Parathyroid adenoma (tissue), 2 donors: ENCODE data around the gene HSD17B11.
"Not testable (repeated sequence)": the region's sequence is repeated elsewhere in the genome, so short reads cannot be mapped to it uniquely, and the experiment has no call there.

Source experiments
- H2AFZ ChIP-seq: fragments of 300-600 bp; sonication (generic); one replicate; pipeline ENCODE4 v1.7.0; 2017; ENCODE audit warnings: antibody characterized with exemption, mild to moderate bottlenecking
- H3K27ac ChIP-seq: fragments of 300-600 bp; sonication (generic); one replicate; pipeline ENCODE4 v1.7.0; 2017
- H3K27me3 ChIP-seq: fragments of 300-600 bp; sonication (generic); one replicate; pipeline ENCODE4 v1.7.0; 2017; ENCODE audit warnings: low read length; ENCODE audit not compliant: control insufficient read depth, insufficient read depth
- H3K36me3 ChIP-seq: fragments of 300-600 bp; sonication (generic); one replicate; pipeline ENCODE4 v1.7.0; 2017; ENCODE audit warnings: low read length; ENCODE audit not compliant: control insufficient read depth, insufficient read depth
- H3K4me1 ChIP-seq: fragments of 300-600 bp; sonication (generic); one replicate; pipeline ENCODE4 v1.7.0; 2017; ENCODE audit warnings: control low read depth
- H3K4me2 ChIP-seq: fragments of 300-600 bp; sonication (generic); one replicate; pipeline ENCODE4 v1.7.0; 2017; ENCODE audit warnings: low read length
- H3K4me3 ChIP-seq: fragments of 300-600 bp; sonication (generic); one replicate; pipeline ENCODE4 v1.7.0; 2017; ENCODE audit warnings: low read depth, low read length
- H3K79me2 ChIP-seq: fragments of 300-600 bp; sonication (generic); one replicate; pipeline ENCODE4 v1.7.0; 2017; ENCODE audit warnings: control low read depth
- H3K9ac ChIP-seq: fragments of 300-600 bp; sonication (generic); one replicate; pipeline ENCODE4 v1.7.0; 2017; ENCODE audit warnings: mild to moderate bottlenecking
- H3K9me3 ChIP-seq: fragments of 300-600 bp; sonication (generic); one replicate; pipeline ENCODE4 v1.7.0; 2017; ENCODE audit warnings: low read length; ENCODE audit not compliant: control insufficient read depth
- CTCF ChIP-seq: fragments of 300-600 bp; sonication (generic); IDR thresholded peaks from one replicate; pipeline ENCODE4 v1.7.0; 2017; ENCODE audit warnings: antibody characterized with exemption, mild to moderate bottlenecking
- donor health status: primary hyperparathyroidism.

HSD17B11 gene

GRCh38 chr4:87422104-87423052 lies 31.4 kb upstream of the HSD17B11 start, which contains the start of gene NUDT9:
NUDT9 (plus strand) TSS chr4:87422573; CDS start chr4:87422906, 333 bp downstream.
- Histone ChIP-seq H3K36me3 (no peaks in the 10 kb centered on the region), H3K9ac (peak within 1 kb of the TSS; percentile 72), H3K79me2 (peaks cover 12% of the 10 kb centered on the region), H3K4me3 (peak within 1 kb of the TSS; percentile 94), H3K9me3 (no peaks in the 10 kb centered on the region), H3K4me2 (peak within 1 kb of the TSS; percentile 89), H3K27ac (peak within 1 kb of the TSS; percentile 91), H3K4me1 (peaks cover 2% of the 10 kb centered on the region), H3K27me3 (no peaks in the 10 kb centered on the region), H2AFZ (peak within 1 kb of the TSS; percentile 91)
- no peak for TF ChIP-seq CTCF

- peaks cover 2% of the 10 kb centered on the region for H3K4me1 ChIP-seq
- H3K79me2 ChIP-seq, result peaks cover 12% of the 10 kb centered on the region
- no peaks in the 10 kb centered on the region for H3K9me3 ChIP-seq
- H3K4me2 ChIP-seq, result no peak overlapping the region
- TF ChIP-seq CTCF, result no peak
- H3K27me3 ChIP-seq, result no peaks in the 10 kb centered on the region
- H3K9ac ChIP-seq, result no peak overlapping the region
- H2AFZ ChIP-seq, result no peak overlapping the region
- no peaks in the 10 kb centered on the region for H3K36me3 ChIP-seq
- no peak overlapping the region for H3K27ac ChIP-seq
- H3K4me3 ChIP-seq, result no peak overlapping the region
Measured at GRCh38 chr4:87420276-87420830, 29.4 kb upstream of the HSD17B11 start.

- Histone ChIP-seq H3K4me2 (no peak overlapping the region), H3K36me3 (no peaks in the 10 kb centered on the region), H3K27me3 (no peaks in the 10 kb centered on the region), H3K9ac (no peak overlapping the region), H3K9me3 (no peaks in the 10 kb centered on the region), H3K4me3 (no peak overlapping the region), H2AFZ (no peak overlapping the region), H3K4me1 (peaks cover 2% of the 10 kb centered on the region), H3K27ac (no peak overlapping the region), H3K79me2 (peaks cover 10% of the 10 kb centered on the region)
- TF ChIP-seq CTCF, result no peak
Measured at GRCh38 chr4:87419578-87420249, 28.7 kb upstream of the HSD17B11 start.

- H3K27ac ChIP-seq, H3K4me1 ChIP-seq, H3K9ac ChIP-seq, H2AFZ ChIP-seq, H3K4me3 ChIP-seq, H3K36me3 ChIP-seq, H3K27me3 ChIP-seq, H3K9me3 ChIP-seq, H3K79me2 ChIP-seq, H3K4me2 ChIP-seq: not testable (repeated sequence)
Measured at GRCh38 chr4:87418410-87418809, 27.4 kb upstream of the HSD17B11 start.

GRCh38 chr4:87416965-87417364 lies 26.0 kb upstream of the HSD17B11 start:
- H3K27ac ChIP-seq, result no peak overlapping the region
- H3K9me3 ChIP-seq, result no peaks in the 10 kb centered on the region
- no peak for TF ChIP-seq CTCF
- H3K36me3 ChIP-seq, result no peaks in the 10 kb centered on the region
- no peak overlapping the region for H3K4me2 ChIP-seq
- H3K4me1 ChIP-seq, result peaks cover 2% of the 10 kb centered on the region
- no peak overlapping the region for H3K4me3 ChIP-seq
- no peak overlapping the region for H3K9ac ChIP-seq
- peaks cover 7% of the 10 kb centered on the region for H3K79me2 ChIP-seq
- no peaks in the 10 kb centered on the region for H3K27me3 ChIP-seq
- H2AFZ ChIP-seq, result no peak overlapping the region
